ENCODE results near the gene DIP2A.
"Not testable (repeated sequence)": the region's sequence is repeated elsewhere in the genome, so short reads cannot be mapped to it uniquely, and the experiment has no call there.

DIP2A gene

DNA sequence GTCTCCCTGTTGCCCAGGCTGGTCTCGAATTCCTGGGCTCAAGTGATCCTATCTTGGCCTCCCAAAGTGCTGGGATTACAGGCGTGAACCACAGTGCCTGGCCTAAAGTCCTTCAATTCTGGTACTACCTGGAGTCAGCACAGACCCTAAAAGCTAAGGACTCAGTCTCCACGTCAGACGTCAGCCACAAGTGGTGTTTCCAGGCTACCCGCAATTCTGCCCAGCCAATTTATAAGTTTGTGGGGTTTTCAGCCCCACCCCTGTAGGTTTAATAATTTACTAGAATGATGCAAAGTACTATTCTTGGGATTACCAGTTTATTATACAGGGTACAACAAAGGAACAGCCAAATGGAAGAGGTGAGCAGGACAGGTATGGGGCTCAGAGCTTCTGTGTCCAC lies 10.6 kb upstream of the DIP2A start:
- DNase-seq (ENCODE audit: low spot score): no peak

DNA sequence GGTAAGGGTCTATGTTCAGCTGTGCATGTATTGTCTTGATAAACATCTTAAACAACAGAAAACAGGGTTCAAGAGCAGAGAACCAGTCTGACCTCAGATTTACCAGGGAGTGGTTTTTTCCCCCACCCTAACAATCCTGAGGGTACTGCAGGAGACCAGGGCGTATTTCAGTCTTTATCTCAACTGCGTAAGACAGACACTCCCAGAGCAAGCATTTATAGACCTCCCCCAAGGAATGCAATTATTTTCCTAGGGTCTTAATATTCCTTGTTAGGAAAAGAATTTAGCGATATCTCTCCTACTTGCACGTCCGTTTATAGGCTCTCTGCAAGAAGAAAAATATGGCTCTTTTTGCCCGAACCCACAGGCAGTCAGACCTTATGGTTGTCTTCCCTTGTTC lies 9.8 kb upstream of the DIP2A start:
- not testable (repeated sequence) for DNase-seq (ENCODE audit: low spot score)

DNA sequence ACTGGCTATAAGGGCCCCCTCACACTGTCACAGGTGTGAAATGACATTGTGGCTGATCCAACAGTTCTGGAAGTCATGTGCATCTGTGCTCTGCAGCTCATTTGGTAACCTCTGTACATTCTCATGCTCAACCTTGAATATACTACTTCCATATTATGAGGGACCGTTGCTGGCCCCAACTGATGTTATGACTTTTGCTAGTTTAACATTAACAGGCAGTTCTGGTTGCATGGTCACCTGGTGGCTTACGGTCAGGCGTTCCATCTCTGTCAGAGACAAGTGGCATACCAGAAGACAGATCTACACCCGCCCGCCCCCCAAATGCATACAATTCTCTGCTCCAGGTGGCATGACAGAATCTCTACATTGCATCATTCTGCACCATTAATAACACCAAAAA lies 6.0 kb upstream of the DIP2A start:
- no peak for DNase-seq (ENCODE audit: low spot score)

DNA sequence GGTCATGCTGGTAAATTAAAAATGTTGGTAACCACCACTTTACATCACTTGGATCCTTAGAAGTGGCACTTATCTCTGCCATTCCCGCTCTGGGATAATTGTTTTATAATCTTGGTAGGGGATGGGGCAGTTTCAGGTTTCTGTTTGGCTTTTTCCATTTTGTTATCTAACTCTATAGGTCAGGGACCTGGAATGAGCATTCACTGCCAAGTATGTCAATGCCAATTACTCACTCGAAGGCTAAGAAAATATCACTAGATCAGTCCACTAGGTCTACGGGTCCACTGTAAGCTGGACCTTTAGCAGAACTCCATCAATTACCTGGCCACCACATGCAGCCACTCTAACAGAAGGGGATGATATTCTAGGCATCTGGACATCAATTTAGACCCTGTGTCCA lies 4.5 kb upstream of the DIP2A start:
- no peak for DNase-seq (ENCODE audit: low spot score)

DNA sequence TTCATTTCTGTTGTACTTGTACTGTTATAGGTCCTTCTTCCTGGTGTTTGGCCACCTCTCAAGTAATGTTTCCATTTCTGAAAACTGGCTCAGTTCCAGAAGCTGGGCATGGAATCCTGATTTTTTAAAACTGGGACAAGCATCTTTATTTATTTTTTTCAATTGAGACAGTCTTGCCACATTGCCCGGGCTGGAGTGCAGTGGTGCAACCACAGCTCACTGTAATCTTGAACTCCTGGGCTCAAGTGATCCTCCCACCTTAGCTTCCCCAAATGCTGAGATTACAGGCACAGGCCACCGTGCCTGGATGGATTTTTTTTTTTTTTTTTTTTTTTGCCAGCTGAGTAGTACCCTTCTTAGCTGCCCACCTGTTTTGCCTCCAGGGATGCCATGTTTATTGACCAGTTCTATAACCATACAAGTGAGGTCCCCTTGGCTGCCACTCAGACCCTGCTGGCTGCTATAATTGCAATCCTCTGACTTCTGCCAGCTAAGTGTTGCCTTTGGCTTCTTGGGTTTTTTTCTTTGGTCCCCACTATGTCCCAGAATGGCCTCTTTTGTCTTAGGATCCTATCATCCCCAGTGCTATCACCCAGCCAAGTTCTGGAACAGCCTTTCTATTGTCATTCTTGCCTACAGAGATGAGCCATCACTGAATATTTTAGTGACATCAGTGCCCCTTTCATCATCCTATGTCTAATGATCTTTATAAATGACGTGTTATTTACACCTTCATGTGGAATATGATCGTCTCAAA lies 3.9 kb upstream of the DIP2A start:
- no peak for DNase-seq (ENCODE audit: low spot score)

DNA sequence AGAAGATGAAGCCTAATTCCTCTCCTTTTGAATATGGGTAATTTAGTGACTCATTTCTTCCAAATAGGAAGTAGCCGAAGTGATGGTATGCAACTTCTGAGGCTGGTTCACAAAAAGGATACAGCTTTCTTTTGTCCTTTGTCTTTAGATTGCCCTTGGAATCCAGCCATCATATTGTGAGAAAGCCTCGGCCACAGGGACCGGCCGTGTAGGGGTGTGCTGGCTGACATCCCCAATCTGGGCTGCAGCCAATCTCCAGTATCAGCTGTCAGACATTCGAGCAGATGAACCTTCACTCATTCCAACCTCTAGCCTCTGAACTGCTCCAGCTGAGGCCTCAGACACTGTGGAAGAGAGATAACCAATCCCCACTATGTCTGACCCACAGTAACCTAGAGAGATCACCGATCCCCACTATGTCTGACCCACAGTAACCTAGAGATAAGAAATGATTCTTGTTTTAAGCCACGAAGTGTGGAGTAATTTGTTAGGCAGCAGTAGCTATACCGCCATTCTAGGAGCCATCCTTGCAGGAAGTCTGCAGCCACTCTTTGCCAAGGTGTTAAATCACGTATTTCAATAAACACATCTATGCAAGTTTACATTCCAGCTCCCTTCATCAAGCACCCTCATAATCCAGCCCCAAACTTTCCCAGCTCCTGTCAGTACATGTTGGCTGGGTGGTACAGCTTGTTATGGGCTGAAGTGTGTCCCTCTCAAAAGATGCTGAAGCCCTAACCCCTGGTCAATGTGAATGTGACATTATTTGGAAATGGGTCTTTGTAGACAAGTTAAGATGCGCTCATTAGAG lies 2.9 kb upstream of the DIP2A start:
- DNase-seq (ENCODE audit: low spot score): no peak

DNA sequence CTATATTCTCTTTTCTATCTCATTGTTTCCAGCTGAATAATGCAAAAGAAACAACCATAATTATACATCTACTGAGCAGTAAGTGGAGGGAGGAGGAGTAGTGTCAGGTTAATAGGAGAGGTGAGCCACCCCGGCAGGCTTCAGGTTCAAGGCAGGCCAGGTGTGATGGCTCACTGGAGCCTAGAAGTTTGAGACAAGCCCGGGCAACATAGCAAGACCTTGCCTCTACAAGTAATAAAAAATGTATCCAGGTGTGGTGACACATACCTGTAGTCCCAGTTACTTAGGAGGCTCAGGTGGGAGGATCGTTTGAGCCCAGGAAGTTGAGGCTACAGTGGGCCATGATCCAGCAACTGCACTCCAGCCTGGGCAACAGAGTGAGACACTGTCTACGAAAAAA lies 1.9 kb upstream of the DIP2A start:
- no peak for DNase-seq (ENCODE audit: low spot score)

DNA sequence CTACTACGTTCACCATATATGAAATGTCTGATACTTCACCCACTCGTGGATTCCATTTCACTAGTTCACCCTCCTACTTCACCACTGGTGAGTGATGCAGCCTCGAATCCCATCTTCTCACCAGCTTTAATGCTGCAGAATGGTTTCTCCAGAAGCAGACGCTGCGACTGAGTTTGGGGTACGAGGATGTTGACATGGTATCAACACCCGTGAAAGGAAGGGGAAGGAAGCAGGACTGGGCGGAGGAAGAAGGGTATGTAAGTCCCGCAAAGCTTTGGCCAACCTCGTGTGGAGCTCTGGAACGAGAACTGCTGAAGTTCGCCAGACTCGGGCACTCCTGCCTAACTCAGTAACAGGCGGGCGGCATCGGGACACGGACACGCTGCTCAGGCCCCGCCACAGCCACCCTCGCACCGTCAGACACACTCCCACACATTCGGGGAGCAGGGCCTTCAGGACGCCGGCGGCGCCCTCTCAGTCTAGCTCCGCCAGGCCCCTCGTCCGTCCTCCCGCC lies 833 bp upstream of the DIP2A start:
- peak; percentile 50 for DNase-seq (ENCODE audit: low spot score)

DNA sequence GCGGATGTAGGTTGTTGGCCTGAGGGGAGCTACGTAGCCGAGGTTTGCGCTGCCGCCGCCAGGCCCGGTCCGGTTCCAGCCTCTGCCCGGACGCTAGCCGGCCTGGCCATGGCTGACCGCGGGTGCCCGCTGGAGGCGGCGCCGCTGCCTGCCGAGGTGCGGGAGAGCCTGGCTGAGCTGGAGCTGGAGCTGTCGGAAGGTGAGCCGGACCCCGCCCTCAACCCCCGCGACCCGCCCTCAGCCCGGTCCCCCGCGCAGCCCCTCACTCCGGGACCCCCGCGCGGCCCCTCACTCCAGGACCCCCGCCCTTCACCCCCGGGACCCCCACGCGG lies 299 bp downstream of the DIP2A start:
- no peak for DNase-seq (ENCODE audit: low spot score)

DNA sequence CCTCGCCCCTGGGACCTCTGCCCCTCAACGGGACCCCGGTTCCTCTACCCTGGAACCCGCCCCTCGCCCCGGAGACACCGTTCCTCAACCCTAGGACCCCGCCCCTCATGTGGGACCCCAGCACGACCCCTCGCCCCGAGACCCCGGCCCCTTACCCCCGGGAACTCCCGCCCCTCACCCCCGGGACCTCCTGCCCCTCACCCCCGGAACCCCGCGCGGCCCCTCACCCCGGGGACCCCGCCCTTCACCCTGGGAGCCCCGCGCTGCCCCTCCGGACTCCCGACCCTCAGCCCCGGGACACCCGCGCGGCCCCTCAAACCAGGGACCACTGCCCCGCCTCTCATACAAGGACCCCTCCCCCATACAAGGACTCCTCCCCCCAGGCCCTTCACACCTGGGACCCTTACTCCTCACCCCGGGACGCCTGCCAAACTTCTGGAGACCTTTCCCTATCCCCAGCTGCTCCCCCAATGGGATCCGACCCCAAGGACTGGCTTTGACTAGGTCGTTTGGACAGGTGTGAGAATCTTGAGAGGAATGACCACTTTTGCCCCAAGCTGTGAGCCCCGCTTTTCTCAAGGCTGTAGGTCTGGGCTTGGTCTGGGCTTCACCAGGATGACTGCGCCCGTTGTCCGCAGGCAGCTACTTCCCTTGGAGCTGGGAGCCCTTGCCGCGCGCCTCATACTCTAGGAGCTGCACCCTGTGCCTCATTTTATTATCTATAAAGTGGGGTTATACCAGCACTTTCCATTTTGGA lies 843 bp downstream of the DIP2A start:
- DNase-seq (ENCODE audit: low spot score): no peak

DNA sequence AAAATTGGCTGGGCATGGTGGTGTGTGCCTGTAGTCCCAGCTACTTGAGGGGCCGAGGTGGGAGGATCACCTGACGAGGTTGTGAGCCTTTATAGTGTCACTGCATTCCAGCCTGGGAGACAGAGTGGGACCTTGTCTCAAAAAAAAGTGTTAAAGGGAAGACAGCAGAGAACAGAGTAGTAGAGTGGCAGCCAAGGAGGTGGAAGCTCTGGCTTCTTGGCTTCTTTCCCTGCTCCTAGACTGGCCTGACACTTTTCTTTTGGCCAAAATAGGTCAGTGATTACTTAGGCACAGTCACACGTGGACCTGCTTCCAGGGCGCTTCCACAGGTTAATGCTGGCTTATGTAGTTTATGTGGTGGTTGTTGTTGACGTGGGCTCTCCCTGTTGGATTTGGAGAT lies 3.2 kb downstream of the DIP2A start:
- no peak for DNase-seq (ENCODE audit: low spot score)

DNA sequence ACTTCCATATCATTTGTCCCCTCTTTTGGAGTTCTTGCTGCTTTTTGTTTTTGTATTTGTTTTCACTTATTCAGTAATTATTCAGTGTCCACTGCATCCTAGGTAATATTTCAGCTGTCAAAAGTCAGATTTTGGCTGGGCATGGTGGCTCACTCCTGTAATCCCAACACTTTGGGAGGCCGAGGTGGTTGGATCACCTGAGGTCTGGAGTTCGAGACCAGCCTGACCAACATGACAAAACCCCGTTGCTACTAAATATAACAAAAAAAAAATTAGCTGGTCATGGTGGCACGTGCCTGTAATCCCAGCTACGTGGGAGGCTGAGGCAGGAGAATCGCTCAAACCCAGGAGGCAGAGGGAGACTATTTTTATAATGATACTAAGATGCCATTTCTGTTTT lies 6.5 kb downstream of the DIP2A start:
- DNase-seq (ENCODE audit: low spot score): not testable (repeated sequence)

DNA sequence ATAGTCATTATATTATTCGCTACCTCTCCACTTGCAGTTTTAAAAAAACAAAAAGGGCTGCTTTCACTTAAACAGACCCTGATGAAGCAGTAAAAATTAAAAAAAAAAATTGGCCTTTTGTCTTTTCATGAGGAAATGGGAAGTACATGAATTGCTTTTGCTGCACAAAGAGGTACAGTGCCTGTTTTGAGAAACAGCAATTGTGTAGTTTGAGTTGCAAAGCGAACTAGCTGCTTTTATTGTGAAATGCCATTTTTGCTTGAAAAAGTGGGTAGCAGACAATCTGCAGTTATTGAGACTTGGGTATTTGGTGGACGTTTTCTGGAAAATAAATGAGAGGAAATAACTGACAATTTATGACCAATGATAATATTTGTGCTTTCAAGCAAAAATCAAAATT lies 7.0 kb downstream of the DIP2A start:
- no peak for DNase-seq (ENCODE audit: low spot score)

DNA sequence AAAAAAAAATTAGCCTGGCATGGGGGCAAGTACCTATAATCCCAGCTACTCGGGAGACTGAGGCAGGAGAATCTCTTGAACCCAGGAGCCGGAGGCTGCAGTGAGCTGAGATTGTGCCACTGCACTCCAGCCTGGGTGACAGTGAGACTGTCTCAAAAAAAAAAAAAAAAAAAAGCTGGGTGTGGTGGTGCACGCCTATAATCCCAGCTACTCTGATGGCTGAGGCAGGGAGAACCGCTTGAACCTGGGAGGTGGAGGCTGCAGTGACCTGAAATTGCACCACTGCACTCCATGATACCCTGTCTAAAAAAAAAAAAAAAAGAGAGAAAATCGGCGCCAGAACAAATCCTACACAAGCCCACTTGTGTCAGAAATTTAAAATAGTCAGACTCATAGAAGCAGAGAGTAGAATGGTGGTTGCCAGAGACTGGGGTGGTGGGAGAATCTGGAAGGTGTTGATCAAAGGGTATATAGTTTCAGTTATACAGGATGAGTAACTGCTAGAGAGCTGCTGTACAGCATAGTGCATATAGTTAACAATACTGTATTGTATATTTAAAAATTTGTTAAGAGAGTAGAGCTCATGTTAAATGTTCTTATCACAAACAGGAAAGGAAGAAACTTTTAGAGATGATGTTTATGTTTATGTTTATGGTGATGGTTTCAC lies 9.6 kb downstream of the DIP2A start:
- no peak for DNase-seq (ENCODE audit: low spot score)

DNA sequence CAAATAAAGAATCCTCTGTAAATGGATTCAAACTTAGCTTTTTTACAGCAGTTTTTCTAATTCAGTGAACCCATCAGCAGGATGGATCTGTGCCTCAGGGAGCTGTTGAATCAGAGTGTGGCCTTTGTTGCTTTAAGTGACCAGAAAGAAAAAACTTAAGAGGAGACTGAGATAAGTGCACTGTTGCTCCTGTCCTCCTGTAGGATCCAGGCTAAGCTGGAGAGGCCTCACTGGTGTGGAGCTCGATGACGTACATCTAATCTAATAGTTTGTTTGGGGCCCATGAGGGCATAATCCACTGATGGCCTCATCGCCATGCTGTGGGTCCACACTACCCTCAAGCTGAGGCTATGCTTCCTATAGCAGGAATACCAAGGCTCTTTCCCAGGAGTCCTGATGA lies 10.6 kb downstream of the DIP2A start:
- DNase-seq (ENCODE audit: low spot score): no peak

DNA sequence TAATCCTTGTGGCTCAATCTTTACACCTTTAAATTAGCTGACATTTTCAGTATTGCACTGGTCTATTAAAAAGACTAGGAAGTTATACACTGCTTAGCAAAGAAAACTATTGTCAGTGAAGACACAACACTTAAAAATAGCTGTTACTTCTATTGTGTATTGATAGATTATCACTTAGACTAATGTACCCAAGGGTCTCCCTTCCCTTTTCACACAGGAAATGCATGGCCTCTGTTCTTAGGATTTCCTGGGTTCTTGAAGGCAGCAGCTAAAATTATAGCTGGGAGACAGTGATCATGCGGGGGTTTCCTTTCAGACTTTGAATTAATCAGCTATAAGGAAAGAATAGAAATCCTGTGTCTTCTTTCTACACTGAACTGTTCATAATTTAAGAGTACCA lies 12.8 kb downstream of the DIP2A start:
- DNase-seq (ENCODE audit: low spot score): no peak

DNA sequence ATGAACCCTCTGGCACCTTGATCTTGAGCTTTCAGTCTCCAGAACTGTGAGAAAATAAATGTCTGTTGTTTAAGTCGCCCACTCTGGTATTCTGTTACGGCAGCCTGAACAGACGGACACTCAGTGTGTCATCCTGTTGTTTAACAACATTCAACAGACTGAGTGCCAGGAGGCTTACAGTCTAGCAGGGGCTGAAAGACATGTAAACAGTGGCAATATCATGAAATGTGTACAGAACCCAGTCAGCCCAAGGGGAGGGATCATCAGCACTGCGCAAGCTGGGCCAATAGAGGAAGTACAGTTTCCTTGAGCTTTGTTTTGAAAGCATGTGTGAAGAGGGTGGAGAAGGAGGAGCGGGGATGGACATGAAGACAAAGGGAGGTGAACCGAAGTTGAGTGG lies 13.6 kb downstream of the DIP2A start:
- DNase-seq (ENCODE audit: low spot score): no peak

DNA sequence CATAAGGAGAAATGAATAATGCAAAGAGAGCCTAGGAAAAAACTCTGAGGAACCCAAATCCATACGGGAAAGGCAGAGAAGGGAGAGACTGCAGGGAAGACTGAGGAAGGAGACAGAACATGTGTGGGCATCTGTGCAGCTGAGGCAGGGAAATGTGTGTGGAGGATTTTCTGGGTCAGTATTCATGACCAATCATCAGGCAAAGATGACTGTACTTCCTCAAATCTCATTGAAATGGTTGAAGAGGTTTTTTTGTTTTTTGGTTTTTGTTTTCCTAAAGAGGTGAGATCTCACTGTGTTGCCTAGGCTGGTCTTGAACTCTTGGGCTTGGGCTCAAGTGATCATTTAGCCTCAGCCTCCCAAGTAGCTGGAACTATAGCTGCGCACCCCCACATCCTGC lies 15.7 kb downstream of the DIP2A start:
- no peak for DNase-seq (ENCODE audit: low spot score)

DNA sequence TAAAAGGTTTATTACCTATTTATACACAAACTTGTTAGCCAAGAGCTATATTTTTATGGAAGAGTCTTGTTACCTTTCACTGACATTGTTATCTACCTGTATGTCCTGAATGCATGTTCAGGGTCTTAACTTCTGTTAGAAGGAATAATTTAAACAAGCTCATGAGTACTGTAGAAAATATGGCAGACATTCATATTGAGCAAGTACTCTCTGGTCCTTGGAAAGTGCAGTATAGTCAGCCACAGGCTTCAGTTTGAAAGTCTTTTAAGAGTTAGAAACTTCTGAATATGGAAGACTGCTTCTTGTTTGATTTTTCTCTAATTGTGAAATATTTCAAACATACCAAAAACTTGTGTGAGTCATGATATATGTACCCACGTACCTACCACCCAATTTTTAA lies 16.6 kb downstream of the DIP2A start:
- DNase-seq (ENCODE audit: low spot score): no peak

DNA sequence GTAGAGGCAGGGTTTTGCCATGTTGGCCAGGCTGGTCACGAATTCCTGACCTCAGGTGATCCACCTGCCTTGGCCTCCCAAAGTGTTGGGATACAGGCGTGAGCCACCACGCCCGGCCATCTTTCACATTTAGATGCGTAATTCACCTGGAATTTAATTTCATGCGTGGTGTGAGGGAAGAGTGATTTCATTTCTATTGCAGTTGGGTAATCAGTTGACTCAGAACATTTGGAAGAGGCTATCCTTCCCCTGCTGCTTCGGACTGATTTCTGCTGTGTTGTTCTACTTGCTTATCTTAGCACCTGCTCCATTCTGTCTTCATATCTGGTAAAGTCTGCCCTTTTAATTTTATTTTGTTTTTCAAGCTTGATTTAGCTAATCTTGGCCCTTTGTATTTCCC lies 19.1 kb downstream of the DIP2A start:
- DNase-seq (ENCODE audit: low spot score): no peak

DNA sequence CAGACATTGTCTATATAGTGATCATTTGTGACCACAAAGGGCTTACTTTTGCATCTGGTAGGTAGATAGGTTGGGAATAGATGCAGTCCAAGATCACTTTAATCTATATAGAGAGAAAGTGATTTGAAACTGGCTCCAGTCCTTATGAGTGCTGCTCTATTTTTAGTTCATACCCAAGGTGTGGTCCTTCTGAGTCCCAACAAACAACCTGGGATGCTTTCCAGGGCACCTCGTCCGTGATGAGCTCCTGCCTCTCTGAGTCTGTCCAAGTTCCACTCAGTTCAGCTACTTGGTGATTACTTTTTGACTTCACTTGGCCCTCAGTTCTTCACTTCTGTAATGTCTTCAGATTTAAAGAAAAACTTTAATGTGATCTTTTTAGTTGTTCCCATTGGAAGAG lies 20.2 kb downstream of the DIP2A start:
- DNase-seq (ENCODE audit: low spot score): no peak

DNA sequence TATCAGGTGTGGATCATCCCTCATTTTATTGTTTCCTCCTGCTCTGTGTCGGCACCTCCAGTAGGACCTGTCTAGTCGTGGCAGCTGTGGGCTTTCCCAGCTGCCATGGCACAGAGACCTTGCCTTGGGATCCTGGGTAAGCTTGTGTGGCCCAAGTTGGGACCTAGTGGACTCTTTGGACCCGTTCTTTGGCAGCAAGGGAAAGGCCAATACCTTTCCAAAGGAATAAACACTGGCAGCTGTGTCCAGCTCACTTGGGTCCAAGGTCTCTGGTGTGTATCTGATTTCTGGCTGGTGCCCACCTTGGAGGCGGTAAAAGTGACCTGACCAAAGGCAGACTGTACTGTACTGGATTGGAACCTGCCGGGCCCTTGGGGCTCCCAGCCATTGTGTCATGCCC lies 21.8 kb downstream of the DIP2A start:
- no peak for DNase-seq (ENCODE audit: low spot score)
